GM20000 (cell line): ENCODE data around the gene NAMPT.
"Not testable (repeated sequence)": the region's sequence is repeated elsewhere in the genome, so short reads cannot be mapped to it uniquely, and the experiment has no call there.

Experiments
- DNase-seq: peaks from one replicate; pipeline ENCODE4 v3.0.0; 2012; ENCODE audit warnings: low spot score
- CTCF ChIP-seq: IDR thresholded peaks from 2 replicates; pipeline ENCODE4 v1.5.1; 2012; ENCODE audit warnings: mild to moderate bottlenecking, control low read depth; ENCODE audit errors: extremely low read depth, missing control alignments

Gene NAMPT

GRCh38 chr7:106313456-106313901, 28.7 kb upstream of the NAMPT start:
- no peak for TF ChIP-seq CTCF
- DNase-seq: no peak

GRCh38 chr7:106312906-106313305, 28.1 kb upstream of the NAMPT start:
- TF ChIP-seq CTCF: no peak
- DNase-seq: no peak

- TF ChIP-seq CTCF: no peak
- DNase-seq: no peak
These were observed 27.5 kb upstream of the NAMPT start for GRCh38 chr7:106312099-106312871.

- no peak for DNase-seq
- no peak for TF ChIP-seq CTCF
These were observed 24.6 kb upstream of the NAMPT start for GRCh38 chr7:106309362-106309761.

GRCh38 chr7:106306256-106306655, 21.5 kb upstream of the NAMPT start:
- no peak for TF ChIP-seq CTCF
- DNase-seq: no peak

GRCh38 chr7:106305732-106306131, 20.9 kb upstream of the NAMPT start:
- no peak for TF ChIP-seq CTCF
- DNase-seq: no peak

- no peak for TF ChIP-seq CTCF
- DNase-seq: no peak
These were observed 19.8 kb upstream of the NAMPT start for GRCh38 chr7:106304568-106304967.

- not testable (repeated sequence) for DNase-seq
These were observed 13.8 kb upstream of the NAMPT start for GRCh38 chr7:106298631-106299030.

- DNase-seq: not testable (repeated sequence)
These were observed 13.4 kb upstream of the NAMPT start for GRCh38 chr7:106298155-106298554.
